ENCODE results near the gene MAPKAPK2. TPM values are rescaled to one million over a fixed set of nuclear protein-coding genes. Genes with fewer than 3 reads are reported as not detected.
A peak's percentile ranks its signal among the peaks of the same experiment; 100 is the strongest.

Gene MAPKAPK2
- total RNA-seq, 2 donors from 2014 or later: 69.4 to 116 TPM

- Mint-ChIP-seq H3K27ac (peak overlapping the region; percentile 59), H3K9me3 (no peaks in the 10 kb centered on the region)
- ATAC-seq: peak; percentile 76 to 85
Observed at GRCh38 chr1:206716870-206717673, 32.4 kb downstream of the MAPKAPK2 start.

GRCh38 chr1:206717674-206717989 is 32.9 kb downstream of the MAPKAPK2 start:
- Mint-ChIP-seq H3K36me3 (no peaks in the 10 kb centered on the region), H3K27ac (peak overlapping the region in 1 of 2 donors; percentile 59), H3K9me3 (no peaks in the 10 kb centered on the region)
- DNase-seq (ENCODE audit: low spot score in 2 of 2) (no peak), ATAC-seq (peak in 1 of 2 donors; percentile 5)

More at GRCh38 chr1:206716870-206717673, 32.4 kb downstream of the MAPKAPK2 start:
- no peak for DNase-seq (ENCODE audit: low spot score in 2 of 2)
- no peaks in the 10 kb centered on the region for H3K36me3 Mint-ChIP-seq

GRCh38 chr1:206719169-206719839 is 34.6 kb downstream of the MAPKAPK2 start:
- no peaks in the 10 kb centered on the region for H3K36me3 Mint-ChIP-seq
- no peak overlapping the region for H3K27ac Mint-ChIP-seq
- DNase-seq (ENCODE audit: low spot score in 2 of 2): no peak
- no peak for ATAC-seq
- no peaks in the 10 kb centered on the region for H3K9me3 Mint-ChIP-seq

DNA sequence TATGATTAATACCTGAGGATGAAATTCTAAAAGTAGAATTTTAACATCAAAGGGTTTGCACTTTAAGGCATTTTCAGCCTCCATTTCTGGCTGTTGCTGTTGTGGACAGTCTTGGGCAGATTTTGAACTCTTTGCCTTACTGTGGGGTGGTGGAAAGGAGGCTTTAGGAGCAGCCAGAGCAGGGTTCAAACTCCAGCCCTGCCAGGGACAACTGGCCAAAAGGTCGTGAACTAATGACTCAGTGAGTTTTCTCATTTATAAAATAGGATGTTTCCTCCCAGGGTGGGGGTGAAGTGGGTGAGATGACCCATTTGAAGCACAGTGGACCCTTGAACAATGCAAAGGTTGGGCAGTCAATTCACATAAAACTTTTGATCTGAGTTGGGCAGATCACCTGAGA is 36.7 kb downstream of the MAPKAPK2 start:
- no peaks in the 10 kb centered on the region for H3K36me3 Mint-ChIP-seq
- DNase-seq (ENCODE audit: low spot score in 2 of 2) (no peak), ATAC-seq (no peak)
- no peaks in the 10 kb centered on the region for H3K9me3 Mint-ChIP-seq
- no peak overlapping the region for H3K27ac Mint-ChIP-seq

DNA sequence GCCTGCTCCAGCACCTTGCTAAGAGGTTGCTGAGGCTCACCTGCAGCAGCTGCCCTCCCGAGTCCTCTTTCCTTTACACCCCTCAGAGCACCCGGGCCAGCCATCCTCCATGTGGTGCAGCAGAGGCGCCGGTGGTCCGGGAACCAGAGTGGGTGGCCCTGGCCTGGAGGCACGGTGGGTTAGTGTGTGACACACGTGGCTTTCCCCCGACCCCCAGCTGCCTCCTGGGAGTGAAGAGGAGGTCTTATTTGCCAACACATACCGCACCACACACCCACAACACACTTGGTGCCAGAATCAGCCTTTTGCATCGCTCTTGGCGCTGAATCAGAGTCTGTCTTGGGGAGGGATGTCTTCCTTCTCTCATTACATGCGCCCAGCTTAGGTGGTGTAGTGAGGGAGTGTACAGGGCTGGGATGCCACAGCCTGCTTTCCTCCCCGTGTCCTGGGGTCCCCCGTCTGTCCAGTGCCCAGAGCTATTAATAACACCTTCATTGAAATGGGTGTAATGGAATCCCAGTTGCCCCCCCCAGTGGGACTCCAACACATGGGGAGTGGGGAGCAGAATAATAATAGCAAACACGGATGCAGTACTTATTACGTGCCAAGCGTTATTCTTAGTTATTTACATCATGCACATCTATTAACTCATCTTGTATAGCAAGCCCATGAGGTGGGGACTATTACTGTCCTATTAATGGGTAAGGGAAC is 38.2 kb downstream of the MAPKAPK2 start:
- Mint-ChIP-seq H3K9me3 (no peaks in the 10 kb centered on the region), H3K36me3 (no peaks in the 10 kb centered on the region), H3K27ac (no peak overlapping the region)
- ATAC-seq (no peak), DNase-seq (ENCODE audit: low spot score in 2 of 2) (no peak)

DNA sequence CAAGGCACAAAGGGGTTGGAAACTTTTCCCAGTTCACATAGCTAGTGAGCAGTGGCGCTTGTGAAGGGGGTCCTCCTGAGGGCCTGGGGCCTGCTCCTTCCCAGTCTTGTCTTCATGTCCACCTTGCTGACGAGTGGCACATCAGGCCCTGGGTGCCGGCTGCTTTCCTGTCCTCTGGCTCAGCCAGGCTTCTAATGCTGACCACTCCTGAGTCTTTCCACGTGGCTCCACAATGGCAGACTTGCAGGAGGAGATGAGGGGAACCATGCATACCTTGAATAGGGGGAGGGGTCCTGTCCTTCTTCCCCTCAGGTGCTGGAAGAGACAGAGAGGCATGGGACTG is 38.7 kb downstream of the MAPKAPK2 start:
- Mint-ChIP-seq H3K36me3 (no peaks in the 10 kb centered on the region), H3K27ac (peak overlapping the region in 1 of 2 donors; percentile 29), H3K9me3 (no peaks in the 10 kb centered on the region)
- no peak for DNase-seq (ENCODE audit: low spot score in 2 of 2)
- no peak for ATAC-seq

DNA sequence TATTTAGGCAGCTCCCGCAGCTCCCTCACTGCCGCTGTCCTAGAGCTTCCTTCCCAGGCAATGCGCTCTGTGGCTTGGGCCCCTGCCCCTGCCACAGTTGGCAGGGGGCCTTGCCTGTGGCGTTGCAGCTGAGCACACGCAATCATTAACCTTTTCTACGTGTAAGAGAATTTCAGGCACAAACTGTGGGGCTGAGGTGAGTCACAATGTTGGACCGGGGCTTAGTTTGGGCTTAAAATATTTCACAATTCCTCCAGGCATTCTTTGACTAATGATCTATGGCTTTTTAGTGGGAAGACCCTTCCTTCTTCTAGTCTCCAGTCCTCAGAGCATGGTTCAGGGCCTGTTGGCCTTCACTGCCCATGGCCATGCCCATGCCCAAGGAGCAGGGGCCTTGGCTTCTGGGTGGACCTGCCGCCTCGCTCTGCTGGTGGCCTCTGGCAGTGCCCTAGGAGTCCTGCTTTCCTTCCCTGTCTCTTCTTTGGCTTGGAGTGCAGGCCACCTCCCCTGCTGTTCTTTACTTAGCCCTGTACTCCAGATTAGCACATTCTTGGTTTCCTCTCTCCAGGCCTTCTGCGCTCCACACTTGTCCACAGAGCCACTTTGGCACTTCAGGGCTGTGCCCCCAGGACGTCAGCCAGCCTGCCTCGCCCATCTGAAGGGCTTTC is 39.2 kb downstream of the MAPKAPK2 start:
- ATAC-seq (no peak), DNase-seq (ENCODE audit: low spot score in 2 of 2) (no peak)
- Mint-ChIP-seq H3K36me3 (no peaks in the 10 kb centered on the region), H3K9me3 (no peaks in the 10 kb centered on the region), H3K27ac (peak overlapping the region in 1 of 2 donors; percentile 50)

DNA sequence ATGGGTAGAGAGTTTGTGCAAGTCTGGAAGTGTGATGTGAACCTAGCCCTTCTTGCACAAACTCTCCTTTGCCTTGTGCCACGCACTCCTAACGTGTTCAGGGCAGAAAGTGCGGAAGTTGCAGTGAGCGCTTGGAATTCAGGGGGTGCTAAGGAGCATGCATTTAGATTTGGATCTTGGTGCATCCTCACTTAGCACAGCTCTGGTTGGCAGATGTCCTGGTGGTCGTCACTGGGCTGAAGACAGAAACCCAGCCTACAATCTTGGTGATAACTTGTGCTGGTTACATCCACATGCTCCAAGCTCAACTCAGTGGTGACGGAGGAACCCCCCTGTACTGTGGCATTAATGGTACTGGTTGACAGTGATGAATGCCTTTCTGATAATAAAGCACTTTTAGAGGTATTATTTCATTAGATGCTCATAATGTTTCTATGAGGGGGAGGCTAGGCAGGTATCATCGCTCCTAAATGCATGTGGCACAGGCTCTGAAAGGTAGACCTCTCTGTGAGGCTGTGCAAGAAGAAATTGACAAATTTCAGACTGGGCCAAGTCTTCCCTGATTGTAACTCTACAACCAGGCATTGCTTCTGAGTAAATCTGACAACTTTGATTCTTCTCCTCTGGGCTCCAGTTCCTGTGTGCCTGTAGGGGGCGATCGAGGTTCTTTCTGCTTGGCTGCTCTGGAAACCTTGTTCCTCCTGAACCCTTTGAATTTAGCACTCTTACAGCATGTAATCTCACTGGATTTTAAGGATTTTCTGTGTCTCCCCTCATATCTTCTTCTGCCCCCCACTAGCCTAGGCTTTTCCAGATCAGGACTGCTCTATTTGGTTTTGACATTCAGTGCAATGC is 40.6 kb downstream of the MAPKAPK2 start:
- Mint-ChIP-seq H3K36me3 (peaks cover 0 to 10% of the 10 kb centered on the region in 2 donors), H3K27ac (no peak overlapping the region), H3K9me3 (no peaks in the 10 kb centered on the region)
- ATAC-seq (peak; percentile 30 to 59), DNase-seq (ENCODE audit: low spot score in 2 of 2) (peak in 1 of 2 donors; percentile 71)

DNA sequence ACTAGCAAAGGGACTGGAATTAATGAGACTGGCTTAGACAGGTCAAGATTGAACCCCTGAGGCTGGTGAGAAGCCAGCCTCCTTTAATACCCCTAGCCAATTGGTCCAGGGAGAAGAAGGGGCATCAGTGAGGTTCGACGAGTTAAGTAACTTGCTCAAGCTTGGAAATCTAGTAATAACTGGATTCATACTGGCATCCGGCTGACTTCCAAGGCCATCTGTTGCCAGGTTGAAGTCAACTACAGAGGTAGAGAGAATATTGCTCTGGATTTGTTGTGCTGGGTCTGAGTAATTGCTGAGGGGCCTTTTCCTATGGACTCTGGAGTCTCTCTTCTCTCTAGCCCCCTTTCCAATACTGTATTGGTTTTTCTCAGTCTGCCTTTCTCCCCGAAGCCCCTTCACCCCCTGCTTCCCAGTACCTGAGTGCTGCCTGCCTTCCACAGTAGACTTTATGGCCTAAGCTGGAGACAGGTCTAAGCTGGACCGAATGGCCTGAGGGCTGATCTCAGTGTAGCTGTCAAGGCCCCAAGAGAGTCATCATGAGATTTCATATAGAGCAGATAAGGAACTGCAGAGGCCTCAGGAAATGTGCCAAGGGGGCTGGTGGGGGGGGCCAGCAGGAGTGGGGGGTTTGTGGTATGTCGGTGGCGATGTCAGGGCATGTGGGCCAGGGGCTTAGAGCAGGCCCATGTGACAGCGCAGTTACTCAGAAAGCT is 43.4 kb downstream of the MAPKAPK2 start:
- DNase-seq (ENCODE audit: low spot score in 2 of 2) (no peak), ATAC-seq (no peak)
- H3K36me3 Mint-ChIP-seq: peaks cover 6 to 10% of the 10 kb centered on the region in 2 donors
- H3K9me3 Mint-ChIP-seq: no peaks in the 10 kb centered on the region
- H3K27ac Mint-ChIP-seq: no peak overlapping the region

- DNase-seq (ENCODE audit: low spot score in 2 of 2): no peak
- peaks cover 6 to 10% of the 10 kb centered on the region in 2 donors for H3K36me3 Mint-ChIP-seq
- no peak for ATAC-seq
- no peaks in the 10 kb centered on the region for H3K9me3 Mint-ChIP-seq
- no peak overlapping the region for H3K27ac Mint-ChIP-seq
Observed at GRCh38 chr1:206728697-206728987, 43.9 kb downstream of the MAPKAPK2 start.

DNA sequence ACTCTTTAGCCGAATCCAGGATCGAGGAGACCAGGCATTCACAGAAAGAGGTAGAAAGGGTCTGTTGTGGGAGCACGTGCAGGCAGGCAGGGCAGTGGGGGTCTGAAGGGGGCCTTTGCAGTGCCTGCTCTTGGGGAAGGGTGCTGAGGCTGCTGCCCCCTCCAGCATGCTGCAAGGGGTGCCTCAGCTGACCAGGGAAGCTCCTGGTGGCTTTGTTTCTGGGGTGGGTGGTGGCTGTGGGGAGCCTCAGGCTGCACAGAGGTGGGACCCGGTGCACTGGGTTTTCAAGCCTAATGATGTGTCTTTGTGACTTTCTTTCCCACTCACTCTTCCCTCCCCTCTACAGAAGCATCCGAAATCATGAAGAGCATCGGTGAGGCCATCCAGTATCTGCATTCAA is 44.3 kb downstream of the MAPKAPK2 start:
- H3K27ac Mint-ChIP-seq: no peak overlapping the region
- H3K36me3 Mint-ChIP-seq: peaks cover 6 to 10% of the 10 kb centered on the region in 2 donors
- H3K9me3 Mint-ChIP-seq: no peaks in the 10 kb centered on the region
- DNase-seq (ENCODE audit: low spot score in 2 of 2) (no peak), ATAC-seq (no peak)

DNA sequence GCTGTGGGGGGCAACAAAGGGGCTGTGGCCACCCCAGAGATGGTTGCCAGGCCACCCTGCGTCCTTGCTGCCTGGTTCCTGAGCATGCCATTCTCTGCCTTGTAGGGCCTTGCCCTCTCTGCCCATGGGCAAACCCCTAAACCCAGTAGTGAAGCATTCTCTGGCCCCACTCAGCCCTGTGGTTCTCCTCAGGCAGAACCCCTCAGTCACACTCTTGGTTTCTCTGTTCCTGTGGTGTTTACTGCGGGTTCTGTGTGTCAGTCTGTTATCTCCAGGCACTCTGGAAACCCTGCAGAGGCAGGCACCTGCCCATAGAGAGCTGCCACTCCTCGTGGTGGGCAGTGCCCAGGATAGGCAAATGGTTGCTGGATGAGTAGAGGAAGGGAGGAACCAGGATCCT is 44.8 kb downstream of the MAPKAPK2 start:
- H3K36me3 Mint-ChIP-seq: peaks cover 6 to 10% of the 10 kb centered on the region in 2 donors

GRCh38 chr1:206732508-206732907 is 47.8 kb downstream of the MAPKAPK2 start:
- Mint-ChIP-seq H3K36me3 (peaks cover 11 to 17% of the 10 kb centered on the region in 2 donors), H3K27ac (no peak overlapping the region), H3K9me3 (no peaks in the 10 kb centered on the region)
- DNase-seq (ENCODE audit: low spot score in 2 of 2) (no peak), ATAC-seq (no peak)

More for the DNA sequence above, 44.8 kb downstream of the MAPKAPK2 start:
- no peak overlapping the region for H3K27ac Mint-ChIP-seq
- H3K9me3 Mint-ChIP-seq: no peaks in the 10 kb centered on the region
- DNase-seq (ENCODE audit: low spot score in 2 of 2): no peak
- peak in 1 of 2 donors; percentile 52 for ATAC-seq

GRCh38 chr1:206732992-206733391 is 48.3 kb downstream of the MAPKAPK2 start:
- peaks cover 11 to 17% of the 10 kb centered on the region in 2 donors for H3K36me3 Mint-ChIP-seq
- ATAC-seq: no peak

GRCh38 chr1:206734499-206735142 is 49.9 kb downstream of the MAPKAPK2 start:
- peak in 1 of 2 donors; percentile 36 for ATAC-seq
- H3K9me3 Mint-ChIP-seq: no peaks in the 10 kb centered on the region

More at GRCh38 chr1:206732992-206733391, 48.3 kb downstream of the MAPKAPK2 start:
- no peak for DNase-seq (ENCODE audit: low spot score in 2 of 2)
- H3K27ac Mint-ChIP-seq: no peak overlapping the region
- H3K9me3 Mint-ChIP-seq: no peaks in the 10 kb centered on the region

More at GRCh38 chr1:206734499-206735142, 49.9 kb downstream of the MAPKAPK2 start:
- Mint-ChIP-seq H3K36me3 (peaks cover 11 to 12% of the 10 kb centered on the region in 2 donors), H3K27ac (no peak overlapping the region)
- DNase-seq (ENCODE audit: low spot score in 2 of 2): peak in 1 of 2 donors; percentile 83
